ENCODE results near the gene IL23R.

The IL23R gene

GRCh38 chr1:67175530-67176087, 9.4 kb downstream of the IL23R start:
- TF ChIP-seq CTCF (IDR thresholded peaks at IDR 0.05; ENCODE audit: extremely low read depth, missing control alignments), result no peak
- DNase-seq (ENCODE audit: low spot score), result no peak

- TF ChIP-seq CTCF (IDR thresholded peaks at IDR 0.05; ENCODE audit: extremely low read depth, missing control alignments), result no peak
- DNase-seq (ENCODE audit: low spot score), result no peak
Observed at GRCh38 chr1:67184838-67185421, 18.7 kb downstream of the IL23R start.

- no peak for DNase-seq (ENCODE audit: low spot score)
- no peak for TF ChIP-seq CTCF (IDR thresholded peaks at IDR 0.05; ENCODE audit: extremely low read depth, missing control alignments)
Observed at GRCh38 chr1:67188137-67188536, 21.9 kb downstream of the IL23R start.

- TF ChIP-seq CTCF (IDR thresholded peaks at IDR 0.05; ENCODE audit: extremely low read depth, missing control alignments), result no peak
- DNase-seq (ENCODE audit: low spot score), result no peak
Observed at GRCh38 chr1:67189953-67190352, 23.7 kb downstream of the IL23R start.

GRCh38 chr1:67190410-67190809, 24.2 kb downstream of the IL23R start:
- TF ChIP-seq CTCF (IDR thresholded peaks at IDR 0.05; ENCODE audit: extremely low read depth, missing control alignments), result no peak
- DNase-seq (ENCODE audit: low spot score), result no peak

- no peak for TF ChIP-seq CTCF (IDR thresholded peaks at IDR 0.05; ENCODE audit: extremely low read depth, missing control alignments)
- DNase-seq (ENCODE audit: low spot score), result no peak
Observed at GRCh38 chr1:67190942-67191341, 24.7 kb downstream of the IL23R start.

GRCh38 chr1:67191668-67192520, 25.6 kb downstream of the IL23R start:
- no peak for DNase-seq (ENCODE audit: low spot score)
- no peak for TF ChIP-seq CTCF (IDR thresholded peaks at IDR 0.05; ENCODE audit: extremely low read depth, missing control alignments)
